ENCODE results near the gene PAX1. TPM values are rescaled to one million over a fixed set of nuclear protein-coding genes. Genes with fewer than 3 reads are reported as not detected.

The PAX1 gene
- total RNA-seq, 4 donors from 2014 or later: 0.19 to 2.0 TPM; not detected in 2

DNA sequence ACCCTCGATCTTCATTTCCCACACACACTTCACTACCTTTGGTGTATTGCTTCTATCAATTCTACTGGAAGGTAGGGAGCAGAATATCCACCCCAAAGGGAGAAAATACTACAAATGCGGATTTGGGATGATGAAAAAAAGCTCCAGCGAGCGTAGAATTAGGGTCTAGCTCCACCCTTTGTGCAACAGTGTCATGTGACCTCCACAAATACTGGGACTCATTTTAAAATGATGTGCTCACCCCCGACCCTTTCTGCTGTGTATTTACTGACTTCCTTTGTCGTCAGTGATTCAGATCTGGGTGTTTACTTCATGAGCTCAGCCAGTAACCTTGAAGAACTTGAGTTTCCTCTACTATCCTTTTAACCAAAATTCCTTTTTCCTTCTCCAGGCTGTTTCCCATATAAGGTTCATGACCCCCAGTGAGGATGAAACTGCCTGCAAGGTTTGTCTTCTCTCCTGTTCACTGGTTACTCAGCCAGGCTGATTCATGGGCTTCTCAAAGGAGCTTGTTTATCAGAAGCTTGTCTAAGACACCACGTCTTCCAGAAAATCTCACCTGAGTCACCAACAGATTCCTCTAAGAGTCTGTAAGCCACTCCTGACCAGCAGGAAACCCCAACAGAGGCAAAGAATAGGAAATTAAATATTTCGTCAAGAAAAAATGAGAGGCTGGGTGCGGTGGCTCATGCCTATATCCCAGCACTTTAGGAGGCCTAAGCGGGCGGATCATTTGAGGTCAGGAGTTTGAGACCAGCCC, 39.6 kb upstream of the PAX1 start:
- no peak for TF ChIP-seq POLR2A (IDR thresholded peaks at IDR 0.05)
- TF ChIP-seq, protein P1, sequence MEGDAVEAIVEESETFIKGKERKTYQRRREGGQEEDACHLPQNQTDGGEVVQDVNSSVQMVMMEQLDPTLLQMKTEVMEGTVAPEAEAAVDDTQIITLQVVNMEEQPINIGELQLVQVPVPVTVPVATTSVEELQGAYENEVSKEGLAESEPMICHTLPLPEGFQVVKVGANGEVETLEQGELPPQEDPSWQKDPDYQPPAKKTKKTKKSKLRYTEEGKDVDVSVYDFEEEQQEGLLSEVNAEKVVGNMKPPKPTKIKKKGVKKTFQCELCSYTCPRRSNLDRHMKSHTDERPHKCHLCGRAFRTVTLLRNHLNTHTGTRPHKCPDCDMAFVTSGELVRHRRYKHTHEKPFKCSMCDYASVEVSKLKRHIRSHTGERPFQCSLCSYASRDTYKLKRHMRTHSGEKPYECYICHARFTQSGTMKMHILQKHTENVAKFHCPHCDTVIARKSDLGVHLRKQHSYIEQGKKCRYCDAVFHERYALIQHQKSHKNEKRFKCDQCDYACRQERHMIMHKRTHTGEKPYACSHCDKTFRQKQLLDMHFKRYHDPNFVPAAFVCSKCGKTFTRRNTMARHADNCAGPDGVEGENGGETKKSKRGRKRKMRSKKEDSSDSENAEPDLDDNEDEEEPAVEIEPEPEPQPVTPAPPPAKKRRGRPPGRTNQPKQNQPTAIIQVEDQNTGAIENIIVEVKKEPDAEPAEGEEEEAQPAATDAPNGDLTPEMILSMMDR (IDR thresholded peaks at IDR 0.05): no peak
- WGBS, 2 donors: 58 to 70% methylated on average over 11 of the region's 11 CpGs
- H3K27ac ChIP-seq: peak overlapping the region in 3 of 4 donors; percentile 54 to 60 (median 55)

DNA sequence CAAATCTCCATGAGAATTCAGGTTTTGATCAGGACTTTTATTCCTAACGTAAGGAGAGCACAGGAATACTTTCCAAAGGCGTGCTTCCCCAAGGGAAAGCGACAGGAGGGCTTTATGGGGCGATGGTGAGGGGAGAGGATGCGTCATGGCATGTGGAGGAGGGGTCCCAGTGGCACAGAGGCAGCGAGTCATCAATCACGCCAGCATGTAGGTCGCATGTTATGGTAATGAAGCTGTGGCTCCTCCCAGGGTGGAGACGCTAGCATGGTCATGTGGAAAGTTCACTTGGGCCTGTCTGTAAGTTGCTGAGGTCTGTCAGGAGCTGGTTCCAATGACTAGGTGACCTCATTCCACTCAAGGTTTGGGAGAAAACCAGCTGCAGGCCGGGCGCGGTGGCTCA, 35.3 kb upstream of the PAX1 start:
- no peak overlapping the region for H3K27ac ChIP-seq
- no peak overlapping the region for H3K4me3 ChIP-seq
- H3K9me3 ChIP-seq: no peaks in the 10 kb centered on the region
- peaks cover 0 to 6% (median 0%) of the 10 kb centered on the region in 3 donors for H3K4me1 ChIP-seq
- 77 to 82% methylated on average over 11 to 12 of the region's 12 CpGs for WGBS, 2 donors
- H3K27me3 ChIP-seq: no peaks in the 10 kb centered on the region
- TF ChIP-seq POLR2A (IDR thresholded peaks at IDR 0.05): no peak
- TF ChIP-seq, protein P1 (IDR thresholded peaks at IDR 0.05): no peak
- DNase-seq: no peak
- intact Hi-C loops (cut with DNase I): no loop called here
- H3K36me3 ChIP-seq: no peaks in the 10 kb centered on the region

More for the DNA sequence above, 39.6 kb upstream of the PAX1 start:
- no peaks in the 10 kb centered on the region for H3K27me3 ChIP-seq
- no peak overlapping the region for H3K4me3 ChIP-seq
- no peak for DNase-seq
- no peaks in the 10 kb centered on the region for H3K9me3 ChIP-seq
- intact Hi-C loops (cut with DNase I): no loop called here
- peaks cover 0 to 6% (median 0%) of the 10 kb centered on the region in 3 donors for H3K4me1 ChIP-seq
- no peaks in the 10 kb centered on the region for H3K36me3 ChIP-seq

DNA sequence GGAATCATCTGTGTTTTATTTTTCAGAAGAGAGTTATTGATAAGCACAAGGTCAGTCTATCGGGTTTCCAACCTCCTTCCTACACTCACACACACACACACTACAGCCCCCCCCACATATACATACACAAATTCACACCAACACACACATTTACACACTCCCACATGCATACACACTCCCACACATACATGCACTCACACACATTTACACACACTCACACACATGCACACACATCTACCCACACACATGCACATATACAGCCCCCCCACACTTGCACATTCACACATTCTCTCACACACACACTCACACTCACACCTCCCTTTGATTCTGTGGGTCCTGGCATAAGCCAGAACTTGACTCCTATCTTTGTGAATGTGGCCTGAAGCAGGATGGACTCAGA, 34.5 kb upstream of the PAX1 start:
- DNase-seq: no peak
- Histone ChIP-seq H3K4me1 (no peaks in the 10 kb centered on the region), H3K27me3 (no peaks in the 10 kb centered on the region), H3K4me3 (no peak overlapping the region), H3K36me3 (no peaks in the 10 kb centered on the region), H3K9me3 (no peaks in the 10 kb centered on the region), H3K27ac (no peak overlapping the region)
- TF ChIP-seq POLR2A (IDR thresholded peaks at IDR 0.05): no peak
- TF ChIP-seq, protein P1 (IDR thresholded peaks at IDR 0.05): no peak
- intact Hi-C loops (cut with DNase I): no loop called here
- 76 to 82% methylated on average over 1 of the region's 1 CpG for WGBS, 2 donors

DNA sequence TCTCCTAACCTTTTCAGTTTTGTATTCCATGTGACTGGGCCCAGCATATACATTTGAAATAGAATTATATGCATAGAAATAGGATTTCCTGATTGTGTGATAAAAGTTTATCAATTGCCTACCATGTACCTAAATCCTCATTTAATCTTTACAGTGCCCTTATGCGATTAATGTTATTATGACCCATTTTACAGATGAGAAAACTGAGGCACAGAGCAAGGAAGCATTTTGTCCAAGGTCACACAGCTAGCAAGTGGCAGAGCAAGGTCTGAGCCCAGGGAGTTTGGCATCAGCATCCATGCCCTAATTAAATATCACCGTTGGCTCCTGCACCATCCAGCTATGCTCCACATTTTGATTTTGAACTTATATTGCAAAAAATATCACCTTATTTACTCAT, 28.2 kb upstream of the PAX1 start:
- no peak overlapping the region for H3K27ac ChIP-seq
- H3K36me3 ChIP-seq: no peaks in the 10 kb centered on the region
- TF ChIP-seq, protein P1 (IDR thresholded peaks at IDR 0.05): no peak
- TF ChIP-seq POLR2A (IDR thresholded peaks at IDR 0.05): no peak
- H3K4me1 ChIP-seq: peaks cover 0 to 16% (median 6%) of the 10 kb centered on the region in 3 donors
- DNase-seq: no peak
- no peaks in the 10 kb centered on the region for H3K27me3 ChIP-seq
- intact Hi-C loops (cut with DNase I): no loop called here
- no peaks in the 10 kb centered on the region for H3K9me3 ChIP-seq
- no peak overlapping the region for H3K4me3 ChIP-seq
- WGBS, 2 donors: 88 to 93% methylated on average over 2 of the region's 2 CpGs

- no peak overlapping the region for H3K27ac ChIP-seq
- intact Hi-C loops (cut with DNase I): no loop called here
Measured at GRCh38 chr20:21677781-21678180, 27.7 kb upstream of the PAX1 start.

More at GRCh38 chr20:21677781-21678180, 27.7 kb upstream of the PAX1 start:
- WGBS, 2 donors: 39 to 42% methylated on average over 3 of the region's 3 CpGs
- Histone ChIP-seq H3K9me3 (no peaks in the 10 kb centered on the region), H3K36me3 (no peaks in the 10 kb centered on the region), H3K4me1 (peaks cover 0 to 20% (median 6%) of the 10 kb centered on the region in 3 donors), H3K27me3 (no peaks in the 10 kb centered on the region), H3K4me3 (no peak overlapping the region)
- TF ChIP-seq, protein P1 (IDR thresholded peaks at IDR 0.05): no peak
- TF ChIP-seq POLR2A (IDR thresholded peaks at IDR 0.05): no peak
- DNase-seq: no peak

Measured in esophagus squamous epithelium (tissue), 5 donors.